ENCODE data around the gene AKR1A1.

GRCh38 chr1:45531873-45532272 lies 18.8 kb upstream of the AKR1A1 start:
- TF ChIP-seq CTCF (conservative IDR thresholded peaks at IDR 0.05; ENCODE audit: low read depth, low read length) = no peak
- TF ChIP-seq EZH2 (IDR thresholded peaks at IDR 0.05; ENCODE audit: low read length, unreplicated experiment) = no peak
- TF ChIP-seq EZH2phosphoT487 (IDR thresholded peaks at IDR 0.05; ENCODE audit: borderline replicate concordance, low read length) = no peak

Measured in PC-3 (cell line).